GM12801 (cell line): Measurements from ENCODE around the gene TERB2.

Source experiments
- CTCF ChIP-seq: IDR thresholded peaks from one replicate; pipeline ENCODE4 v1.5.1; 2011; ENCODE audit warnings: control low read depth; ENCODE audit not compliant: insufficient read length; ENCODE audit errors: extremely low read depth

The TERB2 gene

DNA sequence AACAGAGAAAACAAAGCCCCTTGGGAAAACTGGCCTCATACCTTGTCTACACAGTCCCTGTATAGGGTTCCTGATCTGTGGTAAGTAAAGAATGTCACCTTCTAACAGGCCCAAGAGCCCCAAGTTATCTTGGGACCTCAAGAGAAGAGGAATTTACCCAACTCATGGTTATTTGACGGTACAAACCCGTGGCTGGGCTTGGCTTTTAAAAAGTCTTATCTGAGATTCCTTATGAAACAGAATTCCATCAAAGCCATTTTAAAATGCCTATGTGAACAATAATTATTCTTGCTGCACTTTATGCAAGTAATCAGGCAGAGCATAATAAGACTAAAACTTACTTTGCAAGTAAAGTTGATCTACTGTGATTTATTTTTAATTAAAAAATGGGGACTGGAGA, 52.6 kb downstream of the TERB2 start:
- TF ChIP-seq CTCF = no peak

DNA sequence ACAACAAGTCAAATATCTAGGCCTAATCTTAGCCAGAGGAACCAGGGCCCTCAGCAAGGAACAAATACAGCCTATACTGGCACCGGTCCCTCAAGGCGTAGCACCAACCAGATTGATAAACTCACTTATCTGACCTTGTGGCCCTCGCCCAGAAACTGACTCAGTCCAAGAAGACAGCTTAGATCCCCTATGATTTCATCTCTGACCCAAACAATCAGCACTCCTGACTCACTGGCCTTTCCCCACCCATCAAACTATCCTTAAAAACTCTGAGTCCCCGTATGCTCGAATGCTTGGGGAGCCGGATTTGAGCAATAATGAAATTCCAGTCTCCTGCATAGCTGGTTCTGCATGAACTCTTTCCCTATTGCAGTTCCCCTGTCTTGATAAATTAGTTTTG, 64.9 kb downstream of the TERB2 start:
- TF ChIP-seq CTCF = no peak

GRCh38 chr15:45022871-45023658, 66.6 kb downstream of the TERB2 start, which contains the start of gene SORD:
Gene SORD (plus strand): TSS chr15:45023195. CDS start chr15:45023284, 89 bp downstream.
- no peak for TF ChIP-seq CTCF

GRCh38 chr15:45023659-45024225, 67.3 kb downstream of the TERB2 start:
- no peak for TF ChIP-seq CTCF

- no peak for TF ChIP-seq CTCF
Measured at GRCh38 chr15:45026651-45027190, 70.2 kb downstream of the TERB2 start.

DNA sequence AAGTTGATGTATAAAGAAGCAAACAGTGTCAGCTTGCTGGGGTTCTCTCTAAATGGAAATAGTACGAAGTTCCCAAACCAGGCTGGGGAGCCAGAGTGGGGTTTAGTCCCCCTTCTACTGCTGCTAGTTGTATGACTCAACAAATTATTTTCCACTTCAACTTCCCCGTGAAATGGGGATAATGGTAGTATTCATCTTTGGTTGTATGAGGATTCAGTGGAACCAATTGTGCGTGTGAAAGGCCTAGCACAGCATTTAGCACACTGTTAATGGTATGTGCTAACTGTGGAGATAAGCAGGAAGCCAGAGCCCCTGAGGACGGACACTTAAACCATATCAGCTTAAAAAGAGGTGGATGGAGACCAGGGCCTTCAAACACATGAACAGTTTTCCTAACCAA, 70.7 kb downstream of the TERB2 start:
- no peak for TF ChIP-seq CTCF
